WTC11 (cell line): ENCODE data around the gene PLXND1. TPM values are rescaled to one million over a fixed set of nuclear protein-coding genes. Genes with fewer than 3 reads are reported as not detected.

Experiments used
- ATAC-seq: fragments of 200-7000 bp; cut with Tn5 transposase; 2 replicates; pipeline ENCODE4 v1.10.0; 2021; ENCODE audit warnings: mild to moderate bottlenecking, moderate library complexity
- CTCF ChIA-PET: fragments of 300-600 bp; sonication (Branson Sonifier 250); formaldehyde crosslinking; loops from one replicate; lab custom pipeline; 2021; ENCODE audit warnings: antibody characterized with exemption; lab: Charles Lee
- POLR2A ChIA-PET: fragments of 350-600 bp; sonication (Branson Sonifier 250); formaldehyde crosslinking; loops from one replicate; lab custom pipeline; 2021; ENCODE audit warnings: antibody characterized with exemption; lab: Charles Lee
- DNase-seq: peaks from one replicate; pipeline ENCODE4 v3.0.0; 2021; ENCODE audit warnings: low spot score
- H3K27ac Mint-ChIP-seq: 2 replicates; pipeline ENCODE4 v1.8.0; 2021; ENCODE audit warnings: mixed read lengths
- H3K27me3 Mint-ChIP-seq: 2 replicates; pipeline ENCODE4 v1.8.0; 2021; ENCODE audit warnings: low read depth, mild to moderate bottlenecking, moderate library complexity, mixed read lengths
- H3K36me3 Mint-ChIP-seq: 2 replicates; pipeline ENCODE4 v1.8.0; 2021; ENCODE audit warnings: mixed read lengths
- H3K4me1 Mint-ChIP-seq: 2 replicates; pipeline ENCODE4 v1.8.0; 2022; ENCODE audit warnings: mixed read lengths
- H3K4me3 Mint-ChIP-seq: 2 replicates; pipeline ENCODE4 v1.8.0; 2021; ENCODE audit warnings: mild to moderate bottlenecking, moderate library complexity, mixed read lengths
- H3K9me3 Mint-ChIP-seq: 2 replicates; pipeline ENCODE4 v1.8.0; 2021; ENCODE audit warnings: mixed read lengths
- CBFB ChIP-seq: sonication (generic); formaldehyde crosslinking; IDR thresholded peaks from 2 replicates; pipeline ENCODE4 v1.8.1; 2022; ENCODE audit warnings: mild to moderate bottlenecking, low read depth, missing genetic modification reagents
- ELF4 ChIP-seq: sonication (generic); formaldehyde crosslinking; IDR thresholded peaks from 2 replicates; pipeline ENCODE4 v1.8.1; 2022; ENCODE audit warnings: low read depth, mild to moderate bottlenecking, moderate library complexity, missing genetic modification reagents
- ERG ChIP-seq: fragments of 250-450 bp; sonication (Bioruptor Pico); IDR thresholded peaks from 2 replicates; pipeline ENCODE4 v1.8.0; 2021; ENCODE audit warnings: mild to moderate bottlenecking
- ESRRA ChIP-seq: sonication (generic); formaldehyde crosslinking; IDR thresholded peaks from 2 replicates; pipeline ENCODE4 v1.8.1; 2022; ENCODE audit warnings: mild to moderate bottlenecking, missing genetic modification reagents, borderline replicate concordance
- FOXP1 ChIP-seq: sonication (generic); formaldehyde crosslinking; IDR thresholded peaks from 2 replicates; pipeline ENCODE4 v1.8.0; 2022; ENCODE audit warnings: missing genetic modification reagents, mild to moderate bottlenecking, moderate library complexity, borderline replicate concordance
- GTF2I ChIP-seq: fragments of 250-450 bp; sonication (Bioruptor Pico); conservative IDR thresholded peaks from 2 replicates; pipeline ENCODE4 v1.4.0; 2021; ENCODE audit warnings: mild to moderate bottlenecking
- HMGXB4 ChIP-seq: sonication (generic); formaldehyde crosslinking; IDR thresholded peaks from 2 replicates; pipeline ENCODE4 v1.8.1; 2023; ENCODE audit warnings: mild to moderate bottlenecking, moderate library complexity, missing genetic modification reagents
- KAT7 ChIP-seq: sonication (generic); formaldehyde crosslinking; IDR thresholded peaks from 2 replicates; pipeline ENCODE4 v1.8.1; 2023; ENCODE audit warnings: missing genetic modification reagents, mild to moderate bottlenecking, borderline replicate concordance
- MLX ChIP-seq: sonication (generic); formaldehyde crosslinking; IDR thresholded peaks from 2 replicates; pipeline ENCODE4 v1.8.1; 2023; ENCODE audit warnings: mild to moderate bottlenecking, missing genetic modification reagents, moderate library complexity
- OVOL2 ChIP-seq: fragments of 250-450 bp; sonication (Bioruptor Pico); IDR thresholded peaks from 2 replicates; pipeline ENCODE4 v1.9.0; 2021; ENCODE audit warnings: mild to moderate bottlenecking, borderline replicate concordance
- SP1 ChIP-seq: sonication (generic); formaldehyde crosslinking; conservative IDR thresholded peaks from 2 replicates; pipeline ENCODE4 v1.8.1; 2022; ENCODE audit warnings: missing genetic modification reagents
- TCF7 ChIP-seq: sonication (generic); formaldehyde crosslinking; IDR thresholded peaks from 2 replicates; pipeline ENCODE4 v1.8.0; 2022; ENCODE audit warnings: mild to moderate bottlenecking, low read depth, missing genetic modification reagents, moderate library complexity
- ZNF219 ChIP-seq: sonication (generic); formaldehyde crosslinking; IDR thresholded peaks from 2 replicates; pipeline ENCODE4 v1.8.0; 2023; ENCODE audit warnings: missing genetic modification reagents, mild to moderate bottlenecking, borderline replicate concordance
- ZNF423 ChIP-seq: fragments of 250-450 bp; sonication (Bioruptor Pico); IDR thresholded peaks from 2 replicates; pipeline ENCODE4 v2.1.2; 2022; ENCODE audit warnings: mild to moderate bottlenecking, moderate library complexity
- ZNF532 ChIP-seq: fragments of 250-450 bp; sonication (Bioruptor Pico); IDR thresholded peaks from 2 replicates; pipeline ENCODE4 v1.9.0; 2021; ENCODE audit warnings: mild to moderate bottlenecking, borderline replicate concordance
- ZNF671 ChIP-seq: fragments of 250-450 bp; sonication (Bioruptor Pico); IDR thresholded peaks from 2 replicates; pipeline ENCODE4 v1.8.0; 2021; ENCODE audit warnings: mild to moderate bottlenecking
- total RNA-seq: library from RNA; stranded (reverse); gene quantifications from 3 replicates; pipeline ENCODE4 v1.2.3, GENCODE V29; 2021
- TF ChIP-seq, protein P1 (sequence below): sonication (generic); formaldehyde crosslinking; IDR thresholded peaks from 2 replicates; pipeline ENCODE4 v1.8.1; 2023; ENCODE audit warnings: mild to moderate bottlenecking, missing genetic modification reagents
- TF ChIP-seq, protein P2 (sequence below): sonication (generic); formaldehyde crosslinking; IDR thresholded peaks from 2 replicates; pipeline ENCODE4 v1.8.0; 2022; ENCODE audit warnings: mild to moderate bottlenecking, missing genetic modification reagents
- TF ChIP-seq, protein P3 (sequence below): sonication (generic); formaldehyde crosslinking; conservative IDR thresholded peaks from 2 replicates; pipeline ENCODE4 v1.8.1; 2022; ENCODE audit warnings: mild to moderate bottlenecking, missing genetic modification reagents
- TF ChIP-seq, protein P4 (sequence below): sonication (generic); formaldehyde crosslinking; IDR thresholded peaks from 2 replicates; pipeline ENCODE4 v1.8.1; 2023; ENCODE audit warnings: mild to moderate bottlenecking, missing genetic modification reagents, moderate library complexity

The PLXND1 gene
- total RNA-seq, 1 experiment from 2014 or later: 56.7 TPM

- TF ChIP-seq GTF2I (CRISPR knock-in tag): peak; percentile 28; the same call in 1 of the 2 replicates
- TF ChIP-seq CBFB (CRISPR knock-in tag): no peak
- TF ChIP-seq, protein P1, sequence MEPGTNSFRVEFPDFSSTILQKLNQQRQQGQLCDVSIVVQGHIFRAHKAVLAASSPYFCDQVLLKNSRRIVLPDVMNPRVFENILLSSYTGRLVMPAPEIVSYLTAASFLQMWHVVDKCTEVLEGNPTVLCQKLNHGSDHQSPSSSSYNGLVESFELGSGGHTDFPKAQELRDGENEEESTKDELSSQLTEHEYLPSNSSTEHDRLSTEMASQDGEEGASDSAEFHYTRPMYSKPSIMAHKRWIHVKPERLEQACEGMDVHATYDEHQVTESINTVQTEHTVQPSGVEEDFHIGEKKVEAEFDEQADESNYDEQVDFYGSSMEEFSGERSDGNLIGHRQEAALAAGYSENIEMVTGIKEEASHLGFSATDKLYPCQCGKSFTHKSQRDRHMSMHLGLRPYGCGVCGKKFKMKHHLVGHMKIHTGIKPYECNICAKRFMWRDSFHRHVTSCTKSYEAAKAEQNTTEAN (CRISPR knock-in tag): no peak
- TF ChIP-seq ELF4 (CRISPR knock-in tag): no peak
- TF ChIP-seq ERG (CRISPR knock-in tag): no peak
- TF ChIP-seq, protein P2, sequence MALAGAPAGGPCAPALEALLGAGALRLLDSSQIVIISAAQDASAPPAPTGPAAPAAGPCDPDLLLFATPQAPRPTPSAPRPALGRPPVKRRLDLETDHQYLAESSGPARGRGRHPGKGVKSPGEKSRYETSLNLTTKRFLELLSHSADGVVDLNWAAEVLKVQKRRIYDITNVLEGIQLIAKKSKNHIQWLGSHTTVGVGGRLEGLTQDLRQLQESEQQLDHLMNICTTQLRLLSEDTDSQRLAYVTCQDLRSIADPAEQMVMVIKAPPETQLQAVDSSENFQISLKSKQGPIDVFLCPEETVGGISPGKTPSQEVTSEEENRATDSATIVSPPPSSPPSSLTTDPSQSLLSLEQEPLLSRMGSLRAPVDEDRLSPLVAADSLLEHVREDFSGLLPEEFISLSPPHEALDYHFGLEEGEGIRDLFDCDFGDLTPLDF (CRISPR knock-in tag): no peak
- TF ChIP-seq FOXP1 (CRISPR knock-in tag): no peak
- no peak for TF ChIP-seq TCF7 (CRISPR knock-in tag)
- TF ChIP-seq, protein P3, sequence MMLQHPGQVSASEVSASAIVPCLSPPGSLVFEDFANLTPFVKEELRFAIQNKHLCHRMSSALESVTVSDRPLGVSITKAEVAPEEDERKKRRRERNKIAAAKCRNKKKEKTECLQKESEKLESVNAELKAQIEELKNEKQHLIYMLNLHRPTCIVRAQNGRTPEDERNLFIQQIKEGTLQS: no peak
- TF ChIP-seq ZNF671: no peak
- 0 out of 2 replicates have a peak, but pooled peaks have one; percentile 20 for TF ChIP-seq SP1
- no peak for TF ChIP-seq ZNF219 (CRISPR knock-in tag)
- no peak for DNase-seq
- CTCF ChIA-PET: interaction anchor here (2.1 to 6.1 kb wide), 2 partner anchors 133 kb away, joined by 14 to 84 read pairs; no protein-coding TSS in a partner anchor
- Mint-ChIP-seq H3K27ac (no peak overlapping the region), H3K27me3 (no peaks in the 10 kb centered on the region), H3K9me3 (no peaks in the 10 kb centered on the region), H3K4me3 (no peak overlapping the region), H3K4me1 (peaks cover 37% of the 10 kb centered on the region), H3K36me3 (no peaks in the 10 kb centered on the region)
- ATAC-seq: no peak
- POLR2A ChIA-PET: interaction anchor here (0.8 kb wide), 1 partner anchor 31 kb away, joined by 3 read pairs; no protein-coding TSS in a partner anchor
Observed at GRCh38 chr3:129623447-129624118, 17.1 kb upstream of the PLXND1 start.

- no peaks in the 10 kb centered on the region for H3K36me3 Mint-ChIP-seq
- ChIA-PET POLR2A (interaction anchor here (0.8 kb wide), 1 partner anchor 30 kb away, joined by 3 read pairs; no protein-coding TSS in a partner anchor), CTCF (interaction anchor here (1.0 to 2.1 kb wide), 3 partner anchors 17 to 319 kb away, joined by 4 to 14 read pairs (median 6); no protein-coding TSS in a partner anchor)
- ATAC-seq (no peak), DNase-seq (no peak)
- peaks cover 35% of the 10 kb centered on the region for H3K4me1 Mint-ChIP-seq
- H3K4me3 Mint-ChIP-seq: no peak overlapping the region
- TF ChIP-seq HMGXB4 (CRISPR knock-in tag): no peak
- no peak for TF ChIP-seq KAT7
- TF ChIP-seq MLX: no peak
- TF ChIP-seq ESRRA: no peak
- TF ChIP-seq ZNF532: no peak
- TF ChIP-seq OVOL2 (CRISPR knock-in tag): no peak
- TF ChIP-seq ZNF423 (CRISPR knock-in tag): no peak
- TF ChIP-seq, protein P4, sequence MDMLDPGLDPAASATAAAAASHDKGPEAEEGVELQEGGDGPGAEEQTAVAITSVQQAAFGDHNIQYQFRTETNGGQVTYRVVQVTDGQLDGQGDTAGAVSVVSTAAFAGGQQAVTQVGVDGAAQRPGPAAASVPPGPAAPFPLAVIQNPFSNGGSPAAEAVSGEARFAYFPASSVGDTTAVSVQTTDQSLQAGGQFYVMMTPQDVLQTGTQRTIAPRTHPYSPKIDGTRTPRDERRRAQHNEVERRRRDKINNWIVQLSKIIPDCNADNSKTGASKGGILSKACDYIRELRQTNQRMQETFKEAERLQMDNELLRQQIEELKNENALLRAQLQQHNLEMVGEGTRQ: no peak
- H3K27me3 Mint-ChIP-seq: no peaks in the 10 kb centered on the region
- no peaks in the 10 kb centered on the region for H3K9me3 Mint-ChIP-seq
- H3K27ac Mint-ChIP-seq: no peak overlapping the region
Observed at GRCh38 chr3:129622933-129623332, 16.5 kb upstream of the PLXND1 start.
